Heart left ventricle (tissue), 13 donors: ENCODE data around the gene APOLD1.

Experiments
- POLR2A ChIP-seq, 2 donors: fragments of 450-650 bp; IDR thresholded peaks; one replicate each; pipeline ENCODE4 v1.6.1; 2017; ENCODE audit warnings: antibody characterized with exemption in 2 of 2, mild to moderate bottlenecking in 2 of 2, moderate library complexity in 2 of 2
- TF ChIP-seq, protein P1 (sequence below), 12 donors: fragments of 200-600 bp; sonication (generic) in 4 of 12; IDR thresholded peaks; one replicate each; pipeline versions ENCODE4 v1.5.0 to v1.8.0; 2018 to 2022; ENCODE audit warnings: antibody characterized with exemption in 12 of 12, mild to moderate bottlenecking in 5 of 12
- donor health status: ischemic (EF 13 %, LVEDD 7.1; RV severe dilation, severe dysfunction).
- donor health status: DM: no; HTN: yes; CAD: no.
- donor health status: DM: no; HTN: no; CAD: no.
- donor health status: ischemic (EF 25% LVEDD 6.9; RV normal size, moderate dysfunction).
- donor health status: ischemic (EF 25% LVEDD 5.7; RV mildly dilated, moderate dysfunction).
- donor health status: ischemic (EF 35%, LVEDD 5.7; RV mildly dilated, moderate dysfunction).
- donor health status: nonischemic (EF 11% LVEDD 7.7; RV severe dilation, severe dysfunction).
- donor health status: DM: yes; HTN: yes; CAD: no.
- donor health status: PGD.
- donor health status: ischemic (EF 29% LVEDD 5.4; RV normal size, mild dysfunction).
- donor health status: nonischemic (EF 23%, LVEDD 6.1; RV moderate dilation, normal function).

DNA sequence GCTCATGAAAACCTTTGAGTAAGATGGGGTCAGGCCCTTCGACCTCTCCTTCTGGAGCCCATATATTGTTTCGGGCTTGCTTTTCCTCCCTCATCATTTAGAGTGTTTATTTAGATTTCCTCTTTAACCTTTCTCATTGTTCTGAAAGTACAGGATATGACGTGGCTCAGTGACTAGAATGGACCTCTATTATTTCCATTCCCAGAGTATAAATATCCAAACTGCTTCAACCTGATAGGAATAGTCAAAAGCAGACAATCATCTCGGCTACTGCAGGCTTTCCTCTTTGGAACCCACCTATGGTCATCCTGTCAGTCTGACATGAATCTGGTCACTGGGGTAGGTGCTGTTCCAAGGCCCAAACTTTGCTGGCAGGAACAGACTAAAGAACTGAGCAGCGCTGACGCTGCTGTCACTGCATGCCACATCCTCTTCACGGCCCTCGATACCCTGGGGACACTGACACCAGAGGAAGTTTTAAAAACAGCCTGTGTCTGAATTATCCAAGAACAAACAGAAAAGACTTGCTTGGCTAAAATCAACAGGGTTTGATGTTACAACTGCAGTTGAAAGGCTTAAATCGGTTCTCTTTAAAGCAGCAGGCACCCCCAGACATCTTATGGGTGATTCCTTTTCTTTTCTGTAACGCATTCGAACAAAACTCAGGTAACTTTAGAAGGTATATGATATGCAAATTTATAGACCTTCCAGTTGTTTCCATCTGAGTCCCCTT is 22.7 kb downstream of the APOLD1 start:
- TF ChIP-seq, protein P1, sequence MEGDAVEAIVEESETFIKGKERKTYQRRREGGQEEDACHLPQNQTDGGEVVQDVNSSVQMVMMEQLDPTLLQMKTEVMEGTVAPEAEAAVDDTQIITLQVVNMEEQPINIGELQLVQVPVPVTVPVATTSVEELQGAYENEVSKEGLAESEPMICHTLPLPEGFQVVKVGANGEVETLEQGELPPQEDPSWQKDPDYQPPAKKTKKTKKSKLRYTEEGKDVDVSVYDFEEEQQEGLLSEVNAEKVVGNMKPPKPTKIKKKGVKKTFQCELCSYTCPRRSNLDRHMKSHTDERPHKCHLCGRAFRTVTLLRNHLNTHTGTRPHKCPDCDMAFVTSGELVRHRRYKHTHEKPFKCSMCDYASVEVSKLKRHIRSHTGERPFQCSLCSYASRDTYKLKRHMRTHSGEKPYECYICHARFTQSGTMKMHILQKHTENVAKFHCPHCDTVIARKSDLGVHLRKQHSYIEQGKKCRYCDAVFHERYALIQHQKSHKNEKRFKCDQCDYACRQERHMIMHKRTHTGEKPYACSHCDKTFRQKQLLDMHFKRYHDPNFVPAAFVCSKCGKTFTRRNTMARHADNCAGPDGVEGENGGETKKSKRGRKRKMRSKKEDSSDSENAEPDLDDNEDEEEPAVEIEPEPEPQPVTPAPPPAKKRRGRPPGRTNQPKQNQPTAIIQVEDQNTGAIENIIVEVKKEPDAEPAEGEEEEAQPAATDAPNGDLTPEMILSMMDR (IDR thresholded peaks at IDR 0.05): no peak
- peak in 1 of 2 donors; percentile 42 for TF ChIP-seq POLR2A (IDR thresholded peaks at IDR 0.05)
